ENCODE data around the gene GFRA1.
"Not testable (repeated sequence)": the region's sequence is repeated elsewhere in the genome, so short reads cannot be mapped to it uniquely, and the experiment has no call there.

Gene GFRA1

DNA sequence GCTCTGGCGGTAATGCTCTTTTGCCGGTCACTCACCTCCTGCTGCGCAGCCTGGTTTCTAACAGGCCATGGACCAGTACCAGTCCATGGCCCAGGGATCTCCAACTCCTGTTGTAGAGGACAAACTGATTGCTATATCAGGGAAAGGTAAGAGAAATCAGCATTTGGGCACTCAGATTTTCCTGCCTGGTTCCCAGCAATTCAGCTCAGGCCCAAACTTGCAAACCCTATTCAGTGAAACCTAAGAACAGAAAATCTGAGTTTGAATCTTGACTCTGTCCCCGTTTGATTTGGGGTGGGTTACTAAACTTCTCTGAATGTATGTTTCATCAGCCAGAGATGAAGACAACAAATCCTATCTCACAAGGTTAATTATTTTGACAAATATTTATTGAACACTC lies 77.4 kb downstream of the GFRA1 start:
- DNase-seq (ENCODE audit: low read depth) = no peak

DNA sequence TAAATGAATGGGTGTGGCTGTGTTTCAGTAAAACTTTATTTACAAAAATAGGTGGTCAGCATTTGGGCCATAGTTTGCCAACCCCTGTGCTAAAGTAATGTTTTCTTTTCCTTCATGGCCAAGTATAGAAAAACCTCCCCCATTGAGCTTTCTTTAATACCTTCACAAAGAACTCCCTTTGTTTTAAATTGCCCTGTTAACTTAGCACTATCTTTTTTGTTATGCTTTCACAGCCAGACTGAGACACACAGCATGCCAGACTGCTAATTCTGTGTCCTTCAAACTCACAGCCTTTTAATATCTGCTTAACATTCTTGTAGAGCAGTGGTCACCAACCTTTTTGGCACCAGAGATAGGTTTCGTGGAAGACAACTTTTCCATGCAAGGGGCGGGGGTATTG lies 78.0 kb downstream of the GFRA1 start:
- no peak for DNase-seq (ENCODE audit: low read depth)

- no peak for DNase-seq (ENCODE audit: low read depth)
Observed at GRCh38 chr10:116194061-116194460, 78.9 kb downstream of the GFRA1 start.

DNA sequence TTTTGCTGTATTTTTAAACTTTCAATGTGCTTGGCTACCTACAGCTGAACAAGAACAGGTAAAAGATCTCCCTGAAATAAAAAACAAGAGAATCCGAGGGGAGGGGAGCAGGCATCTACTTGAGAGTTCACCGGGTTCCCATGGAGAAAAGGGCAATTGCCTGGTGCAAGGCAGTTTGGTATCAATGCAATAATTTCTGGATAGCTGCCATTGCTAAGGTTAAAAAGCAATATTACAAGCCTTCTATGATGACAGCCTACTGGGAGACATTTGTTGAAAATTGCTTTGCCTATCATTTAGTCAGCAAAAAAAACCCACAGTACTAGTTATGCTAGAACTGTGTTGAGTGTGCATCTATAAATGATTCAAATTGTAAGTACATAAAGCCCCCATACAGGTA lies 82.1 kb downstream of the GFRA1 start:
- DNase-seq (ENCODE audit: low read depth) = no peak

- no peak for DNase-seq (ENCODE audit: low read depth)
Observed at GRCh38 chr10:116186273-116186672, 86.7 kb downstream of the GFRA1 start.

DNA sequence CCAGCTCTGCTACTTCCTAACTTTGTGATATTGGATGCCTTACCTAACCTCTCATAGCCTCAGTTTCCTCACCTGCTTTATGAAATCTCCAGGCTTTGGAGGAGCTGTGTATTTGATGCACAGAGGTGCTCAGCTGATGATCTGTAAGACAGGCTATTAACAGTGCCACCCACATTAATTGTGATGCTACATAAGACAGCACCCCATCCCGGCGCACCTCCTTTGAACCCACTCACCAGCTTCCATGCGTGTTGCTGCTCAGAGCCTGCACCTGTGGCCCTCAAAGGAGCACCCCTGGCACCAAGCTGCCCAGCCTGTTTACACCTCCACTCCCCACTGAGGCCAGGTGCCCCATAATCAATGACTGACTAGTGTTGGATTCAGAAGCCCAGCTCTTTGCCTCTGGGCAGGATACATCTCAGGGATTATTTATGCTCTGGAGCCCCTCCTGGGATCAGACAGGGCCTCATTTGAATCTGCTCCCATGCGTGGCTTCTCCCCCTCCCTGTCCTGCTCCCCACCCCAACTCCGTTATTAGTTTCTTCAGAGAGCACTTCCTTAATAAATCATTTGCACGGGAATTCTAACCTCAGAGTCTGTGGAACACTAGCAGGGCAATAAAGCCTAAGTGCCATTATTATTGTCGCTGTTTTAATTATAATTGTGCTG lies 87.7 kb downstream of the GFRA1 start:
- DNase-seq (ENCODE audit: low read depth) = no peak

GRCh38 chr10:116184512-116184794 lies 88.6 kb downstream of the GFRA1 start:
- no peak for DNase-seq (ENCODE audit: low read depth)

DNA sequence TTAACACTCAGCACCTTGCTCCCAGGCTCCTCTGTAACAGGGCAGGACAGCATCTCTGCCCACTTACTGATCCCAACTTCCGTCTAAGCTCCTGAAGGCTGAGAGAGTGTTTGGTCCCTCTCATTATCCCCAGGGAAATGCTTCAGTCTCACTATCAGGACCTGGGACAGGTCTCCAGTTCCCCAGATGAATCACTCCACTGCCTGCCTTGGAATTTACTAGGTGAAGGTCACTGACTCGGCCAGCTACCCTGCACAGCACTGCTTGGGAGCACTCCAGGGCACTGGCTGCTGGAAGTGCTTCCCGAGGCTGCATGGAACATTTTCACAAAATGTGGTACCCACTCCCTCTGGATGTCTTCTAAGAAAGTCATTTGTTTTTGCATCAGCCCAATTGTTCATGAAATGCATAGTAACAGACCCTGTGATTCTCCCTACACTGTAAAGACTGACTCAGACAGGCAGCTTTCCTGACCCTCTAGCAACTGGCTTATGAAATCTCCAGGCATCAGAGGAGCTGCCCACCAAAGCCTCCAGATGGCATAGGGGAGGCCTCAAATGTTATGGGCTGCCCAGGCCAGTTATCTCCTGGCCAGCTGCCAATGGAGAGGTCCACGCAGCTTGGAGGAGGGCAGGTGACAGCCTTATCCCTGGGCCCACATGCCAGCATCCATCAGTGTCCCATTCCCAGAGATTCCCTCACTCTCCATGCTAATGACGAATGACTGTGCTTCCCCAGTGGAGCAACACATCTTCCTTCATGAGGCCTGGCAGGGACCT lies 89.1 kb downstream of the GFRA1 start:
- DNase-seq (ENCODE audit: low read depth) = no peak

- DNase-seq (ENCODE audit: low read depth) = no peak
Observed at GRCh38 chr10:116182426-116182825, 90.6 kb downstream of the GFRA1 start.

DNA sequence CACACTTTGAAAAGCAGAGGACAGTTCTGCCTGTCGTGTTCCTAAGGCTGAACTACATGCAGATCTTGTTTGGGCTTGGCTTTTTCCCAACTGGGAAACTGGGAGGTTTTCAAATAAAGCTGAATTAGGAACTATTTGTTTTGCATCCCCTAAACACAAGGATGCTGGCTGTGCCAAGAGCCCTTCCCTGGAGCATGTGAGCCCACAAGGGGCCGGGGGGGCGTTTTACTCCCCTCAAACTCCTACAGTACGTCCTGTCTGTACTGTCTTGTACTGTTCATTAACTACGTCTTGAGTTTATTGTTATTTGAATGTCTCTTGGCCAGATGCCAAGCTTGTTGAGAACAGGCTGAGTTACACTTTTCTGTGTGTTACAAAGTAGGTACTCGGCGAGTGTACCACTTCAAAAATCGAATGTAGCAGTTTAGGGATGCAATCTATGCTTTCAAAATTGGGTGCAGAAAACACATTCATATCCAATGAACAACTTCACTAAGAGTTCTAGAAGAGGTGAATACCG lies 94.9 kb downstream of the GFRA1 start:
- no peak for DNase-seq (ENCODE audit: low read depth)

DNA sequence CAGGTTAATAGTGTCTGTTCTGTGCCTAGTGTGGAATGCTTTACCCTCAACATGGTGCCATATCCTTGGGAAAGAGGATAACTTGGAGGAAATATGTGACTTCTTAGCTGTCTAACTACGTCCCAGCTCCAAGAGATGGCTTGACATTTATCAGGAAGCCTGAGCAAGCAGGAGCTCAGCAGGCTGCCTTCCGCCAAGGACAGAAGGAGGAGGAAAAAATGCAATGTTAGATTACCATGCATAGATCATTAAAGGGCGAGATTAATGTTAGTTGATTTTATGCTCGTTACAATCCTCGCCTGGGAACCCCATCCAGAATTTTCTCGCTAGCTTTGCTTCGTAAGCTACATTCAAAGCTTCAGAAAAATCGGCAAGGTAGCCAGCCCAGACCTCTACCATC lies 97.8 kb downstream of the GFRA1 start:
- DNase-seq (ENCODE audit: low read depth) = no peak

GRCh38 chr10:116171505-116171904 lies 101.5 kb downstream of the GFRA1 start:
- no peak for DNase-seq (ENCODE audit: low read depth)

GRCh38 chr10:116170815-116171250 lies 102.2 kb downstream of the GFRA1 start:
- DNase-seq (ENCODE audit: low read depth) = no peak

GRCh38 chr10:116169782-116170445 lies 103.1 kb downstream of the GFRA1 start:
- DNase-seq (ENCODE audit: low read depth) = no peak

GRCh38 chr10:116168745-116169144 lies 104.3 kb downstream of the GFRA1 start:
- no peak for DNase-seq (ENCODE audit: low read depth)

DNA sequence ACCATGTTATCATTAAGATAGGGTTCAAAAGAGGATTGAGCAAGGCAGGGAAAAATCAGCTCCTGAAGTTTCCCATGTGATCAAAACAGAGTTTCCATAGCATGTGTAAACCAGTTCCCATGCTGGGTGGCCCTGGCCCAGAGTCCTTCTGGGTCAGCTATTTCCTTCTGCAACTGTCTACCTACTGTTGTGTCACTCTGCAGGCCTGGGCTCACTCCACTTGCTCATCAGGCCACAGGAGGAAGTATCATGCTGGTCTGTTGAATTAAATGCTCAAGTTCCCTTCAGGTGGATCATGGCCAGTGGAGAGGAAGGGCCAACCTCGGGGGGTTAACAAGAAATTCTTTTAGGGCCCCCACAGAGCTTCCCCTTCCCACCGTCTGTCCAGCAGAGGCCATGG lies 104.7 kb downstream of the GFRA1 start:
- no peak for DNase-seq (ENCODE audit: low read depth)

GRCh38 chr10:116165941-116166340 lies 107.1 kb downstream of the GFRA1 start:
- DNase-seq (ENCODE audit: low read depth) = not testable (repeated sequence)

- no peak for DNase-seq (ENCODE audit: low read depth)
Observed at GRCh38 chr10:116164291-116164690, 108.7 kb downstream of the GFRA1 start.

GRCh38 chr10:116163333-116164131 lies 109.5 kb downstream of the GFRA1 start:
- DNase-seq (ENCODE audit: low read depth) = no peak

GRCh38 chr10:116162851-116163250 lies 110.2 kb downstream of the GFRA1 start:
- no peak for DNase-seq (ENCODE audit: low read depth)

GRCh38 chr10:116160271-116160670 lies 112.7 kb downstream of the GFRA1 start:
- DNase-seq (ENCODE audit: low read depth) = no peak

- no peak for DNase-seq (ENCODE audit: low read depth)
Observed at GRCh38 chr10:116159197-116159596, 113.8 kb downstream of the GFRA1 start.
